Adrenal gland (tissue), 5 donors: ENCODE results near the gene UBE2G1.

ENCODE experiments used
- POLR2A ChIP-seq, 2 donors: fragments of 450-650 bp; IDR thresholded peaks; one replicate each; pipeline ENCODE4 v1.6.1; 2017; ENCODE audit warnings: antibody characterized with exemption in 2 of 2, mild to moderate bottlenecking in 2 of 2, moderate library complexity in 1 of 2
- TF ChIP-seq, protein P1 (sequence below), 6 experiments: fragments of 450-650 bp in 4 of 6; fragments of 200-600 bp in 2 of 6; sonication (generic) in 1 of 6; IDR thresholded peaks; 1 replicate in 5 of 6; 2 replicates in 1 of 6; pipeline versions ENCODE4 v1.5.1 to v1.8.0; 2016 to 2021; ENCODE audit warnings: antibody characterized with exemption in 6 of 6, mild to moderate bottlenecking in 2 of 6, moderate library complexity in 1 of 6
- donor health status: DM: no; HTN: no; CAD: no.

- TF ChIP-seq, protein P1, sequence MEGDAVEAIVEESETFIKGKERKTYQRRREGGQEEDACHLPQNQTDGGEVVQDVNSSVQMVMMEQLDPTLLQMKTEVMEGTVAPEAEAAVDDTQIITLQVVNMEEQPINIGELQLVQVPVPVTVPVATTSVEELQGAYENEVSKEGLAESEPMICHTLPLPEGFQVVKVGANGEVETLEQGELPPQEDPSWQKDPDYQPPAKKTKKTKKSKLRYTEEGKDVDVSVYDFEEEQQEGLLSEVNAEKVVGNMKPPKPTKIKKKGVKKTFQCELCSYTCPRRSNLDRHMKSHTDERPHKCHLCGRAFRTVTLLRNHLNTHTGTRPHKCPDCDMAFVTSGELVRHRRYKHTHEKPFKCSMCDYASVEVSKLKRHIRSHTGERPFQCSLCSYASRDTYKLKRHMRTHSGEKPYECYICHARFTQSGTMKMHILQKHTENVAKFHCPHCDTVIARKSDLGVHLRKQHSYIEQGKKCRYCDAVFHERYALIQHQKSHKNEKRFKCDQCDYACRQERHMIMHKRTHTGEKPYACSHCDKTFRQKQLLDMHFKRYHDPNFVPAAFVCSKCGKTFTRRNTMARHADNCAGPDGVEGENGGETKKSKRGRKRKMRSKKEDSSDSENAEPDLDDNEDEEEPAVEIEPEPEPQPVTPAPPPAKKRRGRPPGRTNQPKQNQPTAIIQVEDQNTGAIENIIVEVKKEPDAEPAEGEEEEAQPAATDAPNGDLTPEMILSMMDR (IDR thresholded peaks at IDR 0.05), result no peak
- peak in 1 of 2 donors; percentile 72 for TF ChIP-seq POLR2A (IDR thresholded peaks at IDR 0.05)
These were observed 145.8 kb downstream of the UBE2G1 start for GRCh38 chr17:4220655-4221054.
